Measurements from ENCODE around the gene HIPK2. TPM values are rescaled to one million over a fixed set of nuclear protein-coding genes. Genes with fewer than 3 reads are reported as not detected.

HIPK2 gene
- total RNA-seq, 1 experiment from 2014 or later: 35.2 TPM

DNA sequence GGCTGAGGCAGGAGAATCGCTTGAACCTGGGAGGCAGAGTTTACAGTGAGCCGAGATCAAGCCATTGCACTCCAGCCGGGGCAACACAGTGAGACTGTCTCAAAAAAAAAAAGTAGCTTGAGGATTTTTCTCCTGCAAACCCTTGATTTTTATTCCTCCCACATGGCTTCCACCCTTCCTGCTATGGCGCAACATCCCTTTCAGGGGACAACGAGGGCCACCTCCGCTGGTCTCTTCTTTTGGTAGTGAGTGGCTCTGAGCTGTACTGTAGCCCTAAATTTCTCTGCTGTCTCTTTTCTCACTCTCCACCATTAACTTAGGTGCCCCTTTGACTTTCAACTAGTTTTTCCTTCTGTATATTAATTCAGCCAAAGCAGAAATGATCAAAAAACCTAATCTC is 113.4 kb downstream of the HIPK2 start:
- no TSS peak for BruUV-seq (replicated peaks)

DNA sequence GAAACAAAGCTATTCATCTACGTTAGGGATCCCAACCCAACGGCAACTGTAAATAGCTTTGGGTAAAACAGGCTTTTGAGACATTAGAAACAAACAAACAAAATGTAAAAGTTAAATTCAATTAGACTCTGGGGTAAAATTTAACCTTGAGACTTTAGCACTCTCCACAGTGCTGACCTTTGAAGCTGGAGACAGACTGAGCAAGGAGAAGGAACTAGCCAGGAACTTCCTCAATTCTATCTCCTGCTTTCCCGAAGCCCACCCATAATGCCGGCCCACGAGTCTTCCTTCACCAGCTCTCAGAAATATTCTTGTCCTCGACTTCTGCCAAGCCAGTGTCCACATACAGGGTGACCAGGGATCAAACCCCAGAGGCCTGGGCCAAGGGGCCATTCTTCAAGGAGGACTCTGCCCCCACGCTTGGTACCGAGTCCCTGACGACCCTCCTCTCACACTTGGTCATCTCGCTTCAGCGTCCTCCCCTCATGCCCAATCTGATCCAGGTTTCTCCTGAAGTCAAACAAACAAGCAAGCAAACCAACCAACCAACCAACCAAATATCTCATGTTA is 114.1 kb downstream of the HIPK2 start:
- no peaks in the 10 kb centered on the region for H3K4me1 ChIP-seq (replicated peaks; ENCODE audit: insufficient read depth)
- no TSS peak for BruUV-seq (replicated peaks)
- no peak overlapping the region for H2AFZ ChIP-seq
- no peaks in the 10 kb centered on the region for H3K9me3 ChIP-seq (ENCODE audit: insufficient read depth, low read depth)
- H3K27ac ChIP-seq: no peak overlapping the region
- ChIA-PET CTCF (interaction anchor here (0.6 to 1.0 kb wide), 2 partner anchors 17 to 148 kb away, joined by 3 to 5 read pairs; no protein-coding TSS in a partner anchor), POLR2A (ENCODE audit: unreplicated experiment) (no interaction called here)
- TF ChIP-seq, protein P1, sequence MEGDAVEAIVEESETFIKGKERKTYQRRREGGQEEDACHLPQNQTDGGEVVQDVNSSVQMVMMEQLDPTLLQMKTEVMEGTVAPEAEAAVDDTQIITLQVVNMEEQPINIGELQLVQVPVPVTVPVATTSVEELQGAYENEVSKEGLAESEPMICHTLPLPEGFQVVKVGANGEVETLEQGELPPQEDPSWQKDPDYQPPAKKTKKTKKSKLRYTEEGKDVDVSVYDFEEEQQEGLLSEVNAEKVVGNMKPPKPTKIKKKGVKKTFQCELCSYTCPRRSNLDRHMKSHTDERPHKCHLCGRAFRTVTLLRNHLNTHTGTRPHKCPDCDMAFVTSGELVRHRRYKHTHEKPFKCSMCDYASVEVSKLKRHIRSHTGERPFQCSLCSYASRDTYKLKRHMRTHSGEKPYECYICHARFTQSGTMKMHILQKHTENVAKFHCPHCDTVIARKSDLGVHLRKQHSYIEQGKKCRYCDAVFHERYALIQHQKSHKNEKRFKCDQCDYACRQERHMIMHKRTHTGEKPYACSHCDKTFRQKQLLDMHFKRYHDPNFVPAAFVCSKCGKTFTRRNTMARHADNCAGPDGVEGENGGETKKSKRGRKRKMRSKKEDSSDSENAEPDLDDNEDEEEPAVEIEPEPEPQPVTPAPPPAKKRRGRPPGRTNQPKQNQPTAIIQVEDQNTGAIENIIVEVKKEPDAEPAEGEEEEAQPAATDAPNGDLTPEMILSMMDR (conservative IDR thresholded peaks at IDR 0.05): no peak
- TF ChIP-seq EZH2 (IDR thresholded peaks at IDR 0.05; ENCODE audit: low read depth): no peak
- DNase-seq: no peak
- no peaks in the 10 kb centered on the region for H4K20me1 ChIP-seq (ENCODE audit: insufficient read depth)
- 0 out of 2 replicates have a peak, but pooled peaks cover 7% of the 10 kb centered on the region for H3F3A ChIP-seq (ENCODE audit: insufficient read depth, low read depth)
- H3K36me3 ChIP-seq (ENCODE audit: low read depth): no peaks in the 10 kb centered on the region
- H3K4me2 ChIP-seq: no peak overlapping the region
- H3K4me3 ChIP-seq: no peak overlapping the region
- intact Hi-C loops (cut with micrococcal nuclease; ENCODE audit: unreplicated experiment): loop anchor here (5.0 kb wide), 1 partner anchor 114 kb away; the partner anchor contains the start of gene HIPK2
- H3K9me2 ChIP-seq (ENCODE audit: insufficient read depth): no peaks in the 10 kb centered on the region
- H3K27me3 ChIP-seq (ENCODE audit: insufficient read depth, low read depth): no peaks in the 10 kb centered on the region
- 0 out of 2 replicates have a peak, but pooled peaks cover 4% of the 10 kb centered on the region for H3K79me2 ChIP-seq (ENCODE audit: low read depth)

More for the DNA sequence above, 113.4 kb downstream of the HIPK2 start:
- Histone ChIP-seq H3K4me1 (replicated peaks; ENCODE audit: insufficient read depth) (no peaks in the 10 kb centered on the region), H3F3A (ENCODE audit: insufficient read depth, low read depth) (0 out of 2 replicates have a peak, but pooled peaks cover 7% of the 10 kb centered on the region), H3K9me3 (ENCODE audit: insufficient read depth, low read depth) (no peaks in the 10 kb centered on the region), H2AFZ (no peak overlapping the region), H3K9me2 (ENCODE audit: insufficient read depth) (no peaks in the 10 kb centered on the region), H3K4me3 (no peak overlapping the region), H3K27ac (no peak overlapping the region), H4K20me1 (ENCODE audit: insufficient read depth) (no peaks in the 10 kb centered on the region), H3K4me2 (no peak overlapping the region), H3K79me2 (ENCODE audit: low read depth) (0 out of 2 replicates have a peak, but pooled peaks cover 4% of the 10 kb centered on the region), H3K36me3 (ENCODE audit: low read depth) (no peaks in the 10 kb centered on the region), H3K27me3 (ENCODE audit: insufficient read depth, low read depth) (no peaks in the 10 kb centered on the region)
- no peak for DNase-seq
- TF ChIP-seq, protein P1 (conservative IDR thresholded peaks at IDR 0.05): no peak
- no peak for TF ChIP-seq EZH2 (IDR thresholded peaks at IDR 0.05; ENCODE audit: low read depth)
- ChIA-PET CTCF (interaction anchor here (0.6 kb wide), 2 partner anchors 148 to 651 kb away, joined by 3 to 5 read pairs; no protein-coding TSS in a partner anchor), POLR2A (ENCODE audit: unreplicated experiment) (no interaction called here)
- intact Hi-C loops (cut with micrococcal nuclease; ENCODE audit: unreplicated experiment): loop anchor here (5.0 kb wide), 1 partner anchor 113 kb away; the partner anchor contains the start of gene HIPK2

DNA sequence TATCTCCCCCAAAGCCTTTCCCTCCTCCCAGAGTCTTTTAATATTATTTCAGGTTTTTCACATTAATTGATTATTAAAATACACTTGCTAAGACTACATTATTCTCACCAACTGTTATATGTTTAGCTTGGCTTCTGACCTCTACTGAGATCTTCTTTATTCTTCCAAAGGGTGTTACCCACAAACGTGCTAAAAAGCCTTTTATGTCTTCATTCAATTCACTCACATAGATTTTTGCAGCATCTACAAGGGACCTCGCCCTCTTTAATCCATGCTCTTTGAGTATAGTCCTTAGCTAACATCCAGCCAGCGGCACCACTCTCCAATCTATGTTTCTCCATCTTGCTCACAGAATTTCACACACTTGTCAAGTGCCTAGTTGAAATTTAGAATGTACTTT is 115.9 kb downstream of the HIPK2 start:
- Histone ChIP-seq H3K4me2 (no peak overlapping the region), H3K4me1 (replicated peaks; ENCODE audit: insufficient read depth) (no peaks in the 10 kb centered on the region), H2AFZ (no peak overlapping the region), H3K4me3 (no peak overlapping the region), H3K79me2 (ENCODE audit: low read depth) (0 out of 2 replicates have a peak, but pooled peaks cover 3% of the 10 kb centered on the region), H3K27ac (no peak overlapping the region), H3K9me2 (ENCODE audit: insufficient read depth) (no peaks in the 10 kb centered on the region), H3K36me3 (ENCODE audit: low read depth) (no peaks in the 10 kb centered on the region), H3K9me3 (ENCODE audit: insufficient read depth, low read depth) (no peaks in the 10 kb centered on the region), H3K27me3 (ENCODE audit: insufficient read depth, low read depth) (no peaks in the 10 kb centered on the region), H3F3A (ENCODE audit: insufficient read depth, low read depth) (no peaks in the 10 kb centered on the region), H4K20me1 (ENCODE audit: insufficient read depth) (no peaks in the 10 kb centered on the region)
- DNase-seq: no peak
- no peak for TF ChIP-seq EZH2 (IDR thresholded peaks at IDR 0.05; ENCODE audit: low read depth)
- TF ChIP-seq, protein P1 (conservative IDR thresholded peaks at IDR 0.05): no peak
- BruUV-seq (replicated peaks): no TSS peak
- ChIA-PET CTCF (no interaction called here), POLR2A (ENCODE audit: unreplicated experiment) (interaction anchor here (0.7 kb wide), 1 partner anchor 346 kb away, joined by 8 read pairs; no protein-coding TSS in a partner anchor)
- intact Hi-C loops (cut with micrococcal nuclease; ENCODE audit: unreplicated experiment): loop anchor here (5.0 kb wide), 1 partner anchor 115 kb away; the partner anchor contains the start of gene HIPK2
